Measurements from ENCODE around the gene TMUB1.

TMUB1 gene

DNA sequence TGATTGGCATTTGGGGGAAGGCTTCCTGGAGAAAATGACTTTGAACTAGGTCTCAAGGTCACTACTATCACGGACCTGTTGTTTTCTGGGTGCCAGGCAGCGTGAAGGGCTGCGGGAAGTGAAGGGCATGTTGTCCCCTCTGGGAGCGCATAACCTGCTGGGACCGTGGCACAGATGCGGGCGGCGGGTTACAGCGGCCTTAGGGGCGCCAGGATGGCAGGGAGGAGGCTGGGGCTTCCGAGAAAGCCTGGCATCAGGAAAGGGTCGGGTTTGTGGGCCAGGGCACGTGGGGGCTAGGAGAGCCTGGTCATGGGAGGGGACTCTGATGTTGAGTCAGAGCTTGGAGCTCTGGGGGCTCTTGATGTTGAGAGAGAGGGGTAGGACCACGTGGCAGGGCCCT lies 17.8 kb downstream of the TMUB1 start:
- DNase-seq: no peak
- TF ChIP-seq, protein P1, sequence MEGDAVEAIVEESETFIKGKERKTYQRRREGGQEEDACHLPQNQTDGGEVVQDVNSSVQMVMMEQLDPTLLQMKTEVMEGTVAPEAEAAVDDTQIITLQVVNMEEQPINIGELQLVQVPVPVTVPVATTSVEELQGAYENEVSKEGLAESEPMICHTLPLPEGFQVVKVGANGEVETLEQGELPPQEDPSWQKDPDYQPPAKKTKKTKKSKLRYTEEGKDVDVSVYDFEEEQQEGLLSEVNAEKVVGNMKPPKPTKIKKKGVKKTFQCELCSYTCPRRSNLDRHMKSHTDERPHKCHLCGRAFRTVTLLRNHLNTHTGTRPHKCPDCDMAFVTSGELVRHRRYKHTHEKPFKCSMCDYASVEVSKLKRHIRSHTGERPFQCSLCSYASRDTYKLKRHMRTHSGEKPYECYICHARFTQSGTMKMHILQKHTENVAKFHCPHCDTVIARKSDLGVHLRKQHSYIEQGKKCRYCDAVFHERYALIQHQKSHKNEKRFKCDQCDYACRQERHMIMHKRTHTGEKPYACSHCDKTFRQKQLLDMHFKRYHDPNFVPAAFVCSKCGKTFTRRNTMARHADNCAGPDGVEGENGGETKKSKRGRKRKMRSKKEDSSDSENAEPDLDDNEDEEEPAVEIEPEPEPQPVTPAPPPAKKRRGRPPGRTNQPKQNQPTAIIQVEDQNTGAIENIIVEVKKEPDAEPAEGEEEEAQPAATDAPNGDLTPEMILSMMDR (IDR thresholded peaks at IDR 0.05; ENCODE audit: low read depth, low read length, missing control alignments): no peak
- H3K36me3 ChIP-seq (replicated peaks): peaks cover 60% of the 10 kb centered on the region
- no peaks in the 10 kb centered on the region for H3K27me3 ChIP-seq (replicated peaks)
- no peak overlapping the region for H3K27ac ChIP-seq
- in situ Hi-C loops (cut with HindIII; ENCODE audit: low pct_ligation_motif_present, low sequenced_read_pairs): no loop called here
- no peak overlapping the region for H3K4me3 ChIP-seq (ENCODE audit: low read depth, low read length)

- Histone ChIP-seq H3K36me3 (replicated peaks) (peaks cover 55% of the 10 kb centered on the region), H3K27me3 (replicated peaks) (no peaks in the 10 kb centered on the region), H3K27ac (no peak overlapping the region), H3K4me3 (ENCODE audit: low read depth, low read length) (no peak overlapping the region)
- DNase-seq: no peak
- in situ Hi-C loops (cut with HindIII; ENCODE audit: low pct_ligation_motif_present, low sequenced_read_pairs): no loop called here
- TF ChIP-seq, protein P1 (IDR thresholded peaks at IDR 0.05; ENCODE audit: low read depth, low read length, missing control alignments): no peak
Measured at GRCh38 chr7:151064993-151065392, 18.3 kb downstream of the TMUB1 start.

GRCh38 chr7:151064454-151064853 lies 18.8 kb downstream of the TMUB1 start:
- in situ Hi-C loops (cut with HindIII; ENCODE audit: low pct_ligation_motif_present, low sequenced_read_pairs): no loop called here
- no peak for DNase-seq
- TF ChIP-seq, protein P1 (IDR thresholded peaks at IDR 0.05; ENCODE audit: low read depth, low read length, missing control alignments): no peak
- no peaks in the 10 kb centered on the region for H3K27me3 ChIP-seq (replicated peaks)
- H3K36me3 ChIP-seq (replicated peaks): peaks cover 49% of the 10 kb centered on the region
- no peak overlapping the region for H3K4me3 ChIP-seq (ENCODE audit: low read depth, low read length)
- H3K27ac ChIP-seq: no peak overlapping the region

DNA sequence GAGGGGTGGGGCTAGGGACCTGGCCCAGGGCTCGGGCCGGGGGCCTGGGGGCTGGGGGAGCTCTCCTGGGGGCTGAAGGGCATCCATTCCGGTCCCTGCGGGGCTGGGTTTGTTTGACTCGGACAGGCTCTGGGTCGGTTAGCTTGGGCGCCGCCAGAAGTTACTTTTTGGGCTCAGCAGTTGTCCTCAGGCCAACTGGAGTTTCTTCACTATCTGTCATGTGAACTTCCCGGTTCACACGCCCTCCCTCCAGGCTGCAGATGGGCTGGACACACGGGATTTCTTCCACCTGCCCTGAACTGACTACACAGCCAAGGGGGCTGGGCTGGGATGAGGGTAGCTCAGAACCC lies 20.1 kb downstream of the TMUB1 start:
- in situ Hi-C loops (cut with HindIII; ENCODE audit: low pct_ligation_motif_present, low sequenced_read_pairs): no loop called here

DNA sequence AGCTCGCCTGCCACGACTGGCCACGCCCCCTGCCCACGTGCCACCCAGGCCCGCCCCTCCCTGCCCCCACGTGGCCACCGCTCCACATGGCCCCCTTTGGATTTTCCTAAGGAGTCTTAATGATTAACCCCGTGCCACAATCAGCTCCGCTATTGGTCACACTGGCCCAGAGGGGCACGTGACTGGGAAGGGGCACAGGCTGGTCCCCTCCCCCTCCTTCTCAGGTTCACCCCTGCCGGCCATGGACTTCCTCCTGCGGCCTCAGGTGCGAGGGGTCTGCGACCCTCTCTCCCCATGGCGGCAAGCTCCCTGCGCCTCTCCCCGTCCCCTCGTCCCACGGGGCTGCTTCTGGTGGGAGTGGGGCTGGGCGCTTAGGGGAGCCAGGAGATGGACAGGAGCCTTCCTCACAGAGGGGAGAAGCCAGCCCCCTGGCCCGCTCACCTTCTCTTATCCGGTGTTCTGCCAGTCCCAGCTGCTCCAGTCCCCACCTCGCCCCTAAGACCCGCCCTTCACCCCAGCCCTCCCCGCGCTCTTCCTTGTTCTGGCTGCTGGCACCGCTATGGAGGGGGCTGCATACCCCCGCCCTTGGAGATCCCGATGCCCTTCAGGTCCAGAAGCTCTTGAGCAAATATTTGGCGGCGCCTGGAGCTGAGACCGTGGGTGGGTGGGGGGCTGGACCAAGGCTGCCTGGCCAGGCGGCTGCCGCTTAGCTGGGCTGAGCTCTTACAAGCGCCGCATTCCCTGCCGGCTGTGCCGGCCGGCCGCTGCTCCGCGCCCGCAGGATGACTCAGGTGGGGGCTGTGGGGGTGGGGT lies 20.7 kb downstream of the TMUB1 start:
- in situ Hi-C loops (cut with HindIII; ENCODE audit: low pct_ligation_motif_present, low sequenced_read_pairs): no loop called here
- DNase-seq: peak; percentile 57
- Histone ChIP-seq H3K27ac (peak overlapping the region; percentile 41), H3K36me3 (replicated peaks) (peaks cover 35% of the 10 kb centered on the region), H3K4me3 (ENCODE audit: low read depth, low read length) (peak overlapping the region; percentile 32), H3K27me3 (replicated peaks) (no peaks in the 10 kb centered on the region)
- TF ChIP-seq, protein P1 (IDR thresholded peaks at IDR 0.05; ENCODE audit: low read depth, low read length, missing control alignments): no peak

More for the DNA sequence above, 20.1 kb downstream of the TMUB1 start:
- Histone ChIP-seq H3K27me3 (replicated peaks) (no peaks in the 10 kb centered on the region), H3K27ac (peak overlapping the region; percentile 54), H3K36me3 (replicated peaks) (peaks cover 39% of the 10 kb centered on the region), H3K4me3 (ENCODE audit: low read depth, low read length) (no peak overlapping the region)
- DNase-seq: no peak
- TF ChIP-seq, protein P1 (IDR thresholded peaks at IDR 0.05; ENCODE audit: low read depth, low read length, missing control alignments): no peak

DNA sequence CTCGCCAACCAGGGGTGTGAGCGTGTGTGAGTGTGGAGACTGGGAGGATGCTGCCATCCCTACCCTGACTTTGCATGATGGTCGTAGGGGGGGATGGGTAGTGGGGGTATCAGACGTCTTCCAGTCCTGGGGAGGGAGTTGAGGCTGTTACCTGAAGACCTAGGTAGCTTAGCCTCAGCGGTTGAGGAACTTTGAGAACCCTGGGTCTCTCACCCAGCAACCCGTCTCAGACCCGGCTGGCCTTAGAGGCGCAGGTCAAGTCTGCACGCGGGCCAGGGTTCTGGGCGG lies 21.2 kb downstream of the TMUB1 start:
- in situ Hi-C loops (cut with HindIII; ENCODE audit: low pct_ligation_motif_present, low sequenced_read_pairs): no loop called here
- peak overlapping the region; percentile 41 for H3K27ac ChIP-seq
- TF ChIP-seq, protein P1 (IDR thresholded peaks at IDR 0.05; ENCODE audit: low read depth, low read length, missing control alignments): no peak
- peak overlapping the region; percentile 76 for H3K4me3 ChIP-seq (ENCODE audit: low read depth, low read length)
- H3K36me3 ChIP-seq (replicated peaks): peaks cover 29% of the 10 kb centered on the region
- H3K27me3 ChIP-seq (replicated peaks): no peaks in the 10 kb centered on the region
- DNase-seq: no peak

All from brain microvascular endothelial cell (primary cell).